ENCODE results near the gene SRSF1. TPM values are rescaled to one million over a fixed set of nuclear protein-coding genes. Genes with fewer than 3 reads are reported as not detected.
"Not testable (repeated sequence)": the region's sequence is repeated elsewhere in the genome, so short reads cannot be mapped to it uniquely, and the experiment has no call there.

SRSF1 gene
- total RNA-seq, 2 experiments from 2014 or later, result 271 to 368 TPM

DNA sequence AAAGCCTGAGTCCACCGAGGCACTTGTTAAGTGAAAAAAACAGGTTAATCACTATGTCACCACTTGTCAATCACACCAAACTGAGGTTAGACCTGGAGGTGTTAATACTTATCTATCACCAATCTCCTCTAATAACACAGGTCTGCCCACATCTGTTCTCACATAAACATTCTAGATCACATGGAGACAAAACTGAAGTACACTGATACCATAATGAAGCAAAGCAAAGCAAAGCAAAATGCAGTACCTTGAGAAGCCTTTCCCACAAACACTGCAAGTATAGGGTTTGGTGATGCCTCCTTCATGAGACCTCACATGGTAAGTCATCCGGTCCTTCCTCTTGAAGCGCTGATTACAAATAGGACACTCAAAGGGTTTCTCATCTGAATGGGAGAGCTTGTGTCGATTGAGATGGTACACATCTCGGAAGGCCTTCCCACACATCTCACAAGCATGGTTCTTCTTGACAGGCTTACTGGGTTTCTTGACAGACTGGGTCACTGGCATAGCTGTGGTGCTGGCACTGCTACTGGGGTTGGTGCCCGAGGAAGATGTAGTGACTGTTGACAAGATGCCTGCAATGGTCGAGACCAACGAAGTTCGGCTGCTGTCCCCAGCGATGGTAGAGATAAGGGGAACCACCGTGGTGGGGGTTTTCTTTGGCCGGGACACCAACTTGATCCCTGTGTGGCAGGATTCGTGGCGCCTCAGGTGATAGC, 24.4 kb downstream of the SRSF1 start:
- Mint-ChIP-seq H3K27ac (peak overlapping the region; percentile 21), H3K36me3 (ENCODE audit: low read depth) (peaks cover 38% of the 10 kb centered on the region), H3K4me3 (no peak overlapping the region), H3K9me3 (ENCODE audit: low read depth) (no peaks in the 10 kb centered on the region), H3K4me1 (peaks cover 56% of the 10 kb centered on the region), H3K27me3 (no peaks in the 10 kb centered on the region)
- POLR2A ChIA-PET, result interaction anchor here (0.7 kb wide), 1 partner anchor 321 kb away, joined by 3 read pairs; no protein-coding TSS in a partner anchor
- CTCF ChIA-PET, result interaction anchor here (0.6 to 2.5 kb wide), 9 partner anchors 7 to 124 kb away, joined by 3 to 14 read pairs (median 4); no protein-coding TSS in a partner anchor
- ATAC-seq (no peak), DNase-seq (no peak)
- intact Hi-C loops (cut with DNase I, micrococcal nuclease), result no loop called here

- H3K4me1 Mint-ChIP-seq, result peaks cover 45% of the 10 kb centered on the region
- no peak for ATAC-seq
- H3K27me3 Mint-ChIP-seq, result no peaks in the 10 kb centered on the region
- DNase-seq, result no peak
- H3K4me3 Mint-ChIP-seq, result no peak overlapping the region
- intact Hi-C loops (cut with DNase I, micrococcal nuclease), result no loop called here
- no peaks in the 10 kb centered on the region for H3K9me3 Mint-ChIP-seq (ENCODE audit: low read depth)
- ChIA-PET CTCF (interaction anchor here (0.7 to 4.2 kb wide), 8 partner anchors 10 to 132 kb away, joined by 3 to 14 read pairs (median 5); no protein-coding TSS in a partner anchor), POLR2A (no interaction called here)
- no peak overlapping the region for H3K27ac Mint-ChIP-seq
- peaks cover 50% of the 10 kb centered on the region for H3K36me3 Mint-ChIP-seq (ENCODE audit: low read depth)
Measured at GRCh38 chr17:57980522-57980921, 26.5 kb downstream of the SRSF1 start.

- Mint-ChIP-seq H3K4me1 (peaks cover 30% of the 10 kb centered on the region), H3K4me3 (no peak overlapping the region), H3K36me3 (ENCODE audit: low read depth) (peaks cover 58% of the 10 kb centered on the region), H3K27ac (peak overlapping the region; percentile 37), H3K27me3 (no peaks in the 10 kb centered on the region), H3K9me3 (ENCODE audit: low read depth) (no peaks in the 10 kb centered on the region)
- DNase-seq (no peak), ATAC-seq (no peak)
- POLR2A ChIA-PET, result no interaction called here
- intact Hi-C loops (cut with DNase I, micrococcal nuclease), result no loop called here
- CTCF ChIA-PET, result interaction anchor here (0.6 to 4.2 kb wide), 4 partner anchors 18 to 365 kb away, joined by 3 to 12 read pairs (median 3); no protein-coding TSS in a partner anchor
Measured at GRCh38 chr17:57979076-57979475, 28.0 kb downstream of the SRSF1 start.

DNA sequence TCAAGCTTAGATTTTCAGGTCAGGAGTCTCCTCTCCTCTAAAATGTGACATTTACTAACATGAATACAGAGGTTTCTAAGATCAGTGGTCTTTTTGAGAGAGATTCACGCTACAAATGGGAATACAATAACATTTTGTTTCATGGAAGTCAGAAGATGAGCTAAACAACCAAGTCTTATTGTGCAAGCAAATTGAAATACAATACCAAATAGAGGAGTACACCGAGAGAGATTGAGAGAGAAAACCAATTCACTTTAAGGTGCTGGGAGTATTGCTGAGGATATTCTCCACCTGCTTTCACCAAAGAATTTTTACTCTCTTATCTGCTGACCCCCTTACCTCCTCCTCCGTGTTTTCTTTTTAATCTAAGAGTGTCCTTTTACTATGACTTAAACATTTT, 30.5 kb downstream of the SRSF1 start:
- Mint-ChIP-seq H3K9me3 (ENCODE audit: low read depth) (no peaks in the 10 kb centered on the region), H3K27me3 (no peaks in the 10 kb centered on the region), H3K4me3 (no peak overlapping the region), H3K36me3 (ENCODE audit: low read depth) (peaks cover 47% of the 10 kb centered on the region), H3K27ac (no peak overlapping the region), H3K4me1 (peaks cover 7% of the 10 kb centered on the region)
- CTCF ChIA-PET, result interaction anchor here (1.2 to 3.5 kb wide), 5 partner anchors 9 to 27 kb away, joined by 3 to 14 read pairs (median 10); no protein-coding TSS in a partner anchor
- POLR2A ChIA-PET, result no interaction called here
- DNase-seq (no peak), ATAC-seq (no peak)
- intact Hi-C loops (cut with DNase I, micrococcal nuclease), result no loop called here

DNA sequence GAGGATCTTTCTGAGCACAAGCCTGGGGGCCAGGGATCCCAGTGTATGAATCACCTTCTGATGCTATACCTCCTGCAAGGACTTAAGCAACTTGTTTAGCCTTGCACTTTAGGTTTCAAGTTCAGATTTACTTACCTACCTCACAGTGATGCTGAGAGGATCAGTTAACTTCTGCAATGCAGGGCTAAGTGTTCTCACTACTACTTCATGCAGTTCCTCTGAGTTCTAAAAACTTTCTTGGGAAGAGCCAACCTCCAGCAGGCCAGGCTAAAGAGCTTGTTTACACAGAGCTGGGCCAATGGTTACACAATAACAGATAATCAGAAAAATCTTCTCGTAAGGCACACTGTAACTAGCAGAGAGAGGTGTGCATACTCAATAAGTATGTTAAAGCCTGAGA, 32.0 kb downstream of the SRSF1 start:
- H3K4me3 Mint-ChIP-seq, result no peak overlapping the region

DNA sequence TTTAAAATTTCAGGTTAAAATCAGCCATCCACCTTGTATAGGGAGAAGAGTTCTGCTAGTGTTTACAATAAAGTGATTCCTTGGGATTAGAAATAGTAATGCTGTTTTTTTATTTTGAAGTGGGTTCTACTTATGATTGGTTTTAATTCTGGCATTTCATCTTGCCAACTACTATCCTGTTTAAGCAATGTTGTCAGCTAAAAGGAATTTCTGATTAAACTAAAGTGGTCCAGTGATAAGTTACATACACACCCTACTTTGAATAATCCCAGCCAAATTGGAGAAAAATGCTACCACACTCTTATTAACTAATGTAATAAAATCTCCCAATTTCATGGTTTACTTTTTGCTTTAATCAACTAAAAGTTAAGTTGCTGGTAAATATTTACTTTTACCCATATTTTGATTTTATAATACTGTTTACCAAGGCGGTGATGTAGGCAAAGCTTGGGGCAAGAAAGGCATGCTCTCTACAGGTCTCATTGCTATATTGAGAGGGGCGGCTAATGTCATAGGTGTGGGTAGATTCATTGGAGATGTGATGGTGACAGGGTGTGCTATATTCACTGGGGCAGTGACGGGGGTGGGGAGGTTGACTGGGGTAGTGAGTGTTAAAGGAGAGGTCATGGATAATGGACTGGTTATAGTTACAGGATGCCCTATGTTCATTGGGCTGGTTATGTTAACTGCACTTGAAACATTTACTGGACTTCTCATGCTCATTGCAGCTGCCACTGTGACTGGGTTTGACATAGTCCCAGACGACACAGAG, 32.8 kb downstream of the SRSF1 start:
- H3K9me3 Mint-ChIP-seq (ENCODE audit: low read depth); H3K27me3 Mint-ChIP-seq; ATAC-seq; CTCF ChIA-PET; H3K4me3 Mint-ChIP-seq; intact Hi-C loops (cut with DNase I, micrococcal nuclease); POLR2A ChIA-PET; H3K27ac Mint-ChIP-seq; DNase-seq; H3K4me1 Mint-ChIP-seq: not testable (repeated sequence)
- peaks cover 36% of the 10 kb centered on the region for H3K36me3 Mint-ChIP-seq (ENCODE audit: low read depth)

More for the DNA sequence above, 32.0 kb downstream of the SRSF1 start:
- ChIA-PET CTCF (interaction anchor here (0.6 to 3.5 kb wide), 8 partner anchors 10 to 105 kb away, joined by 3 to 14 read pairs (median 4); partner anchors contain the start of gene CUEDC1), POLR2A (no interaction called here)
- Mint-ChIP-seq H3K27me3 (no peaks in the 10 kb centered on the region), H3K9me3 (ENCODE audit: low read depth) (no peaks in the 10 kb centered on the region), H3K4me1 (peaks cover 3% of the 10 kb centered on the region), H3K27ac (no peak overlapping the region), H3K36me3 (ENCODE audit: low read depth) (peaks cover 41% of the 10 kb centered on the region)
- intact Hi-C loops (cut with DNase I, micrococcal nuclease), result no loop called here
- no peak for DNase-seq
- ATAC-seq, result no peak

GRCh38 chr17:57972151-57972550, 34.9 kb downstream of the SRSF1 start:
- no peak for ATAC-seq
- Mint-ChIP-seq H3K4me1 (no peaks in the 10 kb centered on the region), H3K36me3 (ENCODE audit: low read depth) (peaks cover 22% of the 10 kb centered on the region), H3K27me3 (no peaks in the 10 kb centered on the region), H3K4me3 (no peak overlapping the region), H3K27ac (no peak overlapping the region), H3K9me3 (ENCODE audit: low read depth) (no peaks in the 10 kb centered on the region)
- no peak for DNase-seq
- POLR2A ChIA-PET, result no interaction called here
- CTCF ChIA-PET, result interaction anchor here (0.7 to 1.6 kb wide), 3 partner anchors 9 to 124 kb away, joined by 3 to 4 read pairs (median 3); no protein-coding TSS in a partner anchor
- intact Hi-C loops (cut with DNase I, micrococcal nuclease), result no loop called here

- CTCF ChIA-PET, result interaction anchor here (0.7 to 1.6 kb wide), 4 partner anchors 10 to 125 kb away, joined by 3 to 4 read pairs (median 4); no protein-coding TSS in a partner anchor
Measured at GRCh38 chr17:57971572-57971971, 35.5 kb downstream of the SRSF1 start.

DNA sequence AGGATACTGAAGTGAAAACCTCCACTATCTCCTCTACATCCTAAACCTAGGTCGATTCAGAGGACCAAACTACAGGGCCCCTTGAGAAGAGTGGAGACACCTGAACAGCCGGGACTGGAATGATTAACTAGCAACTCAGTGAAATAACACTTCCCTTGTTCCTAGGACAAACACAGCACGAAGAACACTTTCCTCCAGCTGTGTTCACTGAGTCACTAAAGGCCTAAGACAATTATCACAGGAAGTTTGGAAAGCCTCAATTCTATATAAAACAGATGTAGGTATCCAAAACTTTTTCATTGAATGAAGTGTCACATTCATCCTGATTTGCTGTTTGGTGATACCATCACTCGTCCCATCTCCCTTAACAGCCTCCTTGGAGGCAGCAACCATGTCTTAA, 36.3 kb downstream of the SRSF1 start:
- no peak overlapping the region for H3K27ac Mint-ChIP-seq
- POLR2A ChIA-PET, result no interaction called here

More at GRCh38 chr17:57971572-57971971, 35.5 kb downstream of the SRSF1 start:
- Mint-ChIP-seq H3K4me3 (no peak overlapping the region), H3K27ac (no peak overlapping the region), H3K27me3 (no peaks in the 10 kb centered on the region), H3K9me3 (ENCODE audit: low read depth) (no peaks in the 10 kb centered on the region), H3K4me1 (no peaks in the 10 kb centered on the region), H3K36me3 (ENCODE audit: low read depth) (peaks cover 18% of the 10 kb centered on the region)
- intact Hi-C loops (cut with DNase I, micrococcal nuclease), result no loop called here
- POLR2A ChIA-PET, result no interaction called here
- ATAC-seq (no peak), DNase-seq (no peak)

DNA sequence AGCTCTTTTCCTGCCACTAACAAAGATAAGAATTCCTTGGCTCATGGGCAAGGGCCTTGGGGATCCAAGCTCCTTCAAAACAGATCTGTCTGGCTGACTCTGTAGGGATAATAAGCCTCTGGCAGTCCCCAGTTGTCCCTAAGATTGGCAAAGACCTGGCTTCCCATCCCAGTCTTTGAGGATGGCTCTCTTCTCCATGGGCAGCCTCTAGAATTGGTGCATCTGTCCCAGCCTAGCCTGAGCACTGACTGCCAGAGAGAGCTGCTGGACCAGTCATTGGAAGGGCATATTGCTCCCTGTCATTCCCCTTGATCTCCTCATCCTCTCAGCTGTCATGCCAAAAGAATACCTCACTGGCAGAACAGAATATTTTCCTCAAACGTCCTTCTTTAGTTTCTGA, 38.6 kb downstream of the SRSF1 start:
- POLR2A ChIA-PET, result no interaction called here
- H3K27ac Mint-ChIP-seq, result no peak overlapping the region

More for the DNA sequence above, 36.3 kb downstream of the SRSF1 start:
- CTCF ChIA-PET, result interaction anchor here (0.9 to 1.6 kb wide), 2 partner anchors 11 to 78 kb away, joined by 4 read pairs; no protein-coding TSS in a partner anchor
- intact Hi-C loops (cut with DNase I, micrococcal nuclease), result no loop called here
- Mint-ChIP-seq H3K9me3 (ENCODE audit: low read depth) (no peaks in the 10 kb centered on the region), H3K4me3 (no peak overlapping the region), H3K4me1 (no peaks in the 10 kb centered on the region), H3K36me3 (ENCODE audit: low read depth) (peaks cover 13% of the 10 kb centered on the region), H3K27me3 (no peaks in the 10 kb centered on the region)
- DNase-seq, result no peak
- ATAC-seq, result no peak

GRCh38 chr17:57966875-57967274, 40.2 kb downstream of the SRSF1 start:
- CTCF ChIA-PET, result interaction anchor here (0.8 to 1.5 kb wide), 3 partner anchors 14 to 110 kb away, joined by 3 read pairs; no protein-coding TSS in a partner anchor
- Mint-ChIP-seq H3K4me1 (no peaks in the 10 kb centered on the region), H3K36me3 (ENCODE audit: low read depth) (no peaks in the 10 kb centered on the region), H3K9me3 (ENCODE audit: low read depth) (no peaks in the 10 kb centered on the region), H3K27me3 (no peaks in the 10 kb centered on the region), H3K4me3 (no peak overlapping the region), H3K27ac (no peak overlapping the region)
- POLR2A ChIA-PET, result interaction anchor here (0.7 kb wide), 1 partner anchor 27 kb away, joined by 3 read pairs; no protein-coding TSS in a partner anchor
- intact Hi-C loops (cut with DNase I, micrococcal nuclease), result no loop called here
- DNase-seq, result no peak
- no peak for ATAC-seq

More for the DNA sequence above, 38.6 kb downstream of the SRSF1 start:
- H3K4me1 Mint-ChIP-seq, result no peaks in the 10 kb centered on the region
- DNase-seq (no peak), ATAC-seq (no peak)
- intact Hi-C loops (cut with DNase I, micrococcal nuclease), result no loop called here
- no peaks in the 10 kb centered on the region for H3K36me3 Mint-ChIP-seq (ENCODE audit: low read depth)
- CTCF ChIA-PET, result interaction anchor here (0.6 to 1.5 kb wide), 3 partner anchors 16 to 111 kb away, joined by 3 read pairs; no protein-coding TSS in a partner anchor
- no peak overlapping the region for H3K4me3 Mint-ChIP-seq
- H3K27me3 Mint-ChIP-seq, result no peaks in the 10 kb centered on the region
- no peaks in the 10 kb centered on the region for H3K9me3 Mint-ChIP-seq (ENCODE audit: low read depth)
